Fibroblast of skin of right quadriceps (primary cell): ENCODE measurements around the gene CDC42EP1.

Experiments used
- DNase-seq: peaks from one replicate; pipeline ENCODE4 v3.0.0-alpha.2; 2013

The CDC42EP1 gene

GRCh38 chr22:37616201-37617083, 56.2 kb downstream of the CDC42EP1 start:
- no peak for DNase-seq

GRCh38 chr22:37617431-37617830, 57.2 kb downstream of the CDC42EP1 start:
- DNase-seq, result no peak

GRCh38 chr22:37618072-37618656, 57.9 kb downstream of the CDC42EP1 start:
- DNase-seq, result no peak

- no peak for DNase-seq
Measured at GRCh38 chr22:37618674-37619073, 58.4 kb downstream of the CDC42EP1 start.
